SK-MEL-5 (cell line): ENCODE data around the gene MEGF9. TPM values are rescaled to one million over a fixed set of nuclear protein-coding genes. Genes with fewer than 3 reads are reported as not detected.
A peak's percentile ranks its signal among the peaks of the same experiment; 100 is the strongest.

Experiments used
- DNase-seq: peaks from one replicate; pipeline ENCODE4 v3.0.0-alpha.2; 2016; ENCODE audit warnings: low read depth, low spot score
- in situ Hi-C: cut with HindIII; loops from 2 replicates; pipeline ENCODE4 v1.10.0; 2016; ENCODE audit warnings: low sequenced_read_pairs, high pct_unique_total_duplicates, low pct_unique_long_range_greater_than_20kb
- total RNA-seq: library from RNA; depleted of rRNA; stranded (reverse); fragments of >200 nt; shearing (Covaris generic); gene quantifications from 2 replicates; pipeline ENCODE4 v1.2.3, GENCODE V29; 2014

Gene MEGF9
- total RNA-seq, 1 experiment from 2014 or later, result 23.6 TPM

GRCh38 chr9:120735415-120736126 is 21.3 kb upstream of the MEGF9 start:
- in situ Hi-C loops, result no loop called here

GRCh38 chr9:120734607-120735410 is 20.5 kb upstream of the MEGF9 start:
- in situ Hi-C loops, result no loop called here

More at GRCh38 chr9:120735415-120736126, 21.3 kb upstream of the MEGF9 start:
- DNase-seq, result no peak

GRCh38 chr9:120733190-120733589 is 18.9 kb upstream of the MEGF9 start:
- in situ Hi-C loops, result no loop called here
- DNase-seq, result no peak

More at GRCh38 chr9:120734607-120735410, 20.5 kb upstream of the MEGF9 start:
- DNase-seq, result no peak

- peak; percentile 84 for DNase-seq
- in situ Hi-C loops, result no loop called here
Observed at GRCh38 chr9:120730654-120731514, 16.6 kb upstream of the MEGF9 start.

GRCh38 chr9:120729791-120730241 is 15.5 kb upstream of the MEGF9 start:
- in situ Hi-C loops, result no loop called here
- peak; percentile 54 for DNase-seq

GRCh38 chr9:120726484-120726883 is 12.2 kb upstream of the MEGF9 start:
- in situ Hi-C loops, result no loop called here

GRCh38 chr9:120725907-120726306 is 11.6 kb upstream of the MEGF9 start:
- DNase-seq, result no peak

More at GRCh38 chr9:120726484-120726883, 12.2 kb upstream of the MEGF9 start:
- DNase-seq, result no peak

GRCh38 chr9:120724757-120725400 is 10.6 kb upstream of the MEGF9 start:
- DNase-seq, result no peak
- in situ Hi-C loops, result no loop called here

More at GRCh38 chr9:120725907-120726306, 11.6 kb upstream of the MEGF9 start:
- in situ Hi-C loops, result no loop called here

GRCh38 chr9:120723565-120723964 is 9.3 kb upstream of the MEGF9 start:
- in situ Hi-C loops, result no loop called here
- no peak for DNase-seq

GRCh38 chr9:120720404-120720803 is 6.1 kb upstream of the MEGF9 start:
- in situ Hi-C loops, result no loop called here
- no peak for DNase-seq

GRCh38 chr9:120718316-120718715 is 4.0 kb upstream of the MEGF9 start:
- DNase-seq, result no peak
- in situ Hi-C loops, result no loop called here

- no peak for DNase-seq
- in situ Hi-C loops, result no loop called here
Observed at GRCh38 chr9:120717176-120717575, 2.9 kb upstream of the MEGF9 start.

- in situ Hi-C loops, result no loop called here
Observed at GRCh38 chr9:120716483-120716882, 2.2 kb upstream of the MEGF9 start.

GRCh38 chr9:120715389-120715924 is 1.2 kb upstream of the MEGF9 start:
- in situ Hi-C loops, result no loop called here
- DNase-seq, result peak; percentile 60

More at GRCh38 chr9:120716483-120716882, 2.2 kb upstream of the MEGF9 start:
- no peak for DNase-seq

GRCh38 chr9:120714846-120715388 is 647 bp upstream of the MEGF9 start:
- DNase-seq, result no peak
- in situ Hi-C loops, result no loop called here

- in situ Hi-C loops, result no loop called here
- peak; percentile 33 for DNase-seq
Observed at GRCh38 chr9:120713257-120714087, 798 bp downstream of the MEGF9 start.
